22Rv1 (cell line): ENCODE data around the gene CACNA1C.

Experiments
- H3K27ac ChIP-seq: fragments of 450-650 bp; 2 replicates; pipeline ENCODE4 v1.5.1; 2017
- ZFX ChIP-seq: fragments of 450-650 bp; IDR thresholded peaks from 2 replicates; pipeline ENCODE4 v1.6.1; 2017; ENCODE audit warnings: antibody characterized with exemption, borderline replicate concordance
- TF ChIP-seq, protein P1 (sequence below): fragments of 450-650 bp; IDR thresholded peaks from 2 replicates; pipeline ENCODE4 v1.5.1; 2017; ENCODE audit warnings: mild to moderate bottlenecking

CACNA1C gene

GRCh38 chr12:2551412-2551900, 498.7 kb downstream of the CACNA1C start:
- TF ChIP-seq, protein P1, sequence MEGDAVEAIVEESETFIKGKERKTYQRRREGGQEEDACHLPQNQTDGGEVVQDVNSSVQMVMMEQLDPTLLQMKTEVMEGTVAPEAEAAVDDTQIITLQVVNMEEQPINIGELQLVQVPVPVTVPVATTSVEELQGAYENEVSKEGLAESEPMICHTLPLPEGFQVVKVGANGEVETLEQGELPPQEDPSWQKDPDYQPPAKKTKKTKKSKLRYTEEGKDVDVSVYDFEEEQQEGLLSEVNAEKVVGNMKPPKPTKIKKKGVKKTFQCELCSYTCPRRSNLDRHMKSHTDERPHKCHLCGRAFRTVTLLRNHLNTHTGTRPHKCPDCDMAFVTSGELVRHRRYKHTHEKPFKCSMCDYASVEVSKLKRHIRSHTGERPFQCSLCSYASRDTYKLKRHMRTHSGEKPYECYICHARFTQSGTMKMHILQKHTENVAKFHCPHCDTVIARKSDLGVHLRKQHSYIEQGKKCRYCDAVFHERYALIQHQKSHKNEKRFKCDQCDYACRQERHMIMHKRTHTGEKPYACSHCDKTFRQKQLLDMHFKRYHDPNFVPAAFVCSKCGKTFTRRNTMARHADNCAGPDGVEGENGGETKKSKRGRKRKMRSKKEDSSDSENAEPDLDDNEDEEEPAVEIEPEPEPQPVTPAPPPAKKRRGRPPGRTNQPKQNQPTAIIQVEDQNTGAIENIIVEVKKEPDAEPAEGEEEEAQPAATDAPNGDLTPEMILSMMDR, result no peak
- TF ChIP-seq ZFX, result no peak
- no peak overlapping the region for H3K27ac ChIP-seq

- no peak overlapping the region for H3K27ac ChIP-seq
- TF ChIP-seq ZFX, result no peak
- TF ChIP-seq, protein P1, result no peak
These were observed 499.4 kb downstream of the CACNA1C start for GRCh38 chr12:2552000-2552756.

DNA sequence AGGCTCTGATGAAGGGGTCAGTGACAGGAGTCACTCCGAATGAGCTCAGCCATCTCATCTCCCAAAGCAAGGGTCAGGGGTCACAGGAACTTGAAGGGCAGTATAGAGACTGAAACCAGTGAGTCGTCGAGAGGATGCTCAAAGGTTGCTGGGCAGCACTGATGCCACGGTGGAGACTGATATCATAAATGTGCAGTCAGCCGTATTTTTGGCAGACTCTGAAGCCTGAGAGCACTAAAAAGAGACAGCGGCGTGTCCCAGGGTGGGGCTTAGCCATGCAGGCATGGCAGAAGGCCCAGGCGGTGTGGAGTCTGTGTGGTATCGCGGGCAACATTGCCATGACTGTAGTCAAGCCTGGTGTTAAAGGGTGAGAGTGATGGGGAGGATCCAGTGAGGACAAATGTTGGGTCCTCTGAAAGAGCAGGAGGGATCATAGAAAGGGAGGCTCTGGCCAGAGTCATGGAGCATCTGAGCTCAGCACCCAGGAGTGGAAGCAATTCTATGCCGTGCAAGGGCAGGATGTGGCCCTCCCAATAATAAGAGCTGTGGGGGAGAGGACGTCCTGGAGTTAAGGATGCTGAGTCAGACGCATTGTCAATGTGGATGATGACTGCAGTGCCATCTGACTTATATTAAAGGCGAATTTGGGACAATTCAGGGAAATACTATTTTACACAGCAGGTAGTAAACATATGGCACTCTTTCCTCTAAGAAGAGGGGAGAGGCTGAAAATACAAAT, 500.8 kb downstream of the CACNA1C start:
- H3K27ac ChIP-seq, result no peak overlapping the region
- TF ChIP-seq, protein P1, result no peak
- no peak for TF ChIP-seq ZFX

DNA sequence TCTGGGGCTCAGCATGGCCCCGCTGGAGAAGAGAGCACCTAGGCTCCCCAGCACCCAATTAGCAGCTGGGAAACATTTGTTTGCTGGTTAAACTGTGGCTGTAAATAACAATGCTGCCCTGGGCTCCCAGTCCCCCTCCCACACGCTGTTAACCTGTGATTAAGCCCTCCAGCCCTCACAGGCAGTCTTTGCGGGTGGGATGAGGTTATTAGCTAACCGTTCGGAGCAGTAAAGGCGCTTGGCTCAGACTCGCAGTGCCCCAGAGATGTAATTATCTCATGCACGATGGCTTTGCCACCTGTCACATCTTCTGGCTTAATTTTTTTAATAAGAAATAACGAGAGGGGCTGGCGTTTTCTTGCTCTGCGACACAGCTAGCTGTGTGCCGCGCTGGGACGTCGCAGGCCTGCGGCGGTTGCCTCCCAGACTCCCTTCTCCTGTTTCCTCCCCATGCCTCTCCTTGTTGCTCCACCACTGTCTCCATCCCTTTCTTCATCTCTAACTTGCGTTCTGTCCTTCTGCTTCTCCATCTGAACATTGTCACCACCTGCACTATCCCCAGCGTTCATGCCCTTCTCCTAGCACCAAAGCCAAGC, 502.8 kb downstream of the CACNA1C start:
- TF ChIP-seq, protein P1, result no peak
- TF ChIP-seq ZFX, result no peak

GRCh38 chr12:2557597-2557996, 504.8 kb downstream of the CACNA1C start:
- no peak for TF ChIP-seq ZFX
- TF ChIP-seq, protein P1, result no peak

More for the DNA sequence above, 502.8 kb downstream of the CACNA1C start:
- H3K27ac ChIP-seq, result no peak overlapping the region

GRCh38 chr12:2559931-2560330, 507.1 kb downstream of the CACNA1C start:
- TF ChIP-seq, protein P1, result no peak
- no peak for TF ChIP-seq ZFX
- no peak overlapping the region for H3K27ac ChIP-seq

More at GRCh38 chr12:2557597-2557996, 504.8 kb downstream of the CACNA1C start:
- no peak overlapping the region for H3K27ac ChIP-seq
